Stomach (tissue), 9 donors: ENCODE results near the gene FOXA2. TPM values are rescaled to one million over a fixed set of nuclear protein-coding genes. Genes with fewer than 3 reads are reported as not detected.

Experiments
- DNase-seq, 2 donors: peaks; one replicate each; pipeline versions ENCODE4 v3.0.0 to v3.0.0-alpha.2; 2013 to 2019
- H3K27ac ChIP-seq, 5 donors: fragments of 200-600 bp in 4 of 5; sonication (generic) in 4 of 5; one replicate each; pipeline ENCODE4 v1.5.1; 2013 to 2019; ENCODE audit warnings: mild to moderate bottlenecking in 1 of 5, moderate library complexity in 1 of 5
- H3K27me3 ChIP-seq, 3 donors: fragments of 200-600 bp; sonication (generic); one replicate each; pipeline ENCODE4 v1.5.1; 2017 to 2019; ENCODE audit warnings: mixed run types in 1 of 3
- H3K36me3 ChIP-seq, 4 donors: fragments of 200-600 bp; sonication (generic); 1 replicate in 3 of 4; 2 replicates in 1 of 4; pipeline ENCODE4 v1.5.1; 2016 to 2019
- H3K4me1 ChIP-seq, 4 donors: fragments of 200-600 bp; sonication (generic); one replicate each; pipeline ENCODE4 v1.5.1; 2016 to 2019
- H3K4me3 ChIP-seq, 4 donors: fragments of 200-600 bp; sonication (generic) in 3 of 4; one replicate each; pipeline ENCODE4 v1.5.1; 2016 to 2019; ENCODE audit warnings: mild to moderate bottlenecking in 1 of 4
- H3K9me3 ChIP-seq, 4 donors: fragments of 200-600 bp; sonication (generic); one replicate each; pipeline ENCODE4 v1.5.1; 2016 to 2019
- CTCF ChIP-seq, 7 experiments: fragments of 450-650 bp in 4 of 7; fragments of 200-600 bp in 3 of 7; sonication (generic) in 3 of 7; IDR thresholded peaks; one replicate each; pipeline ENCODE4 v1.5.1; 2016 to 2019; ENCODE audit warnings: antibody characterized with exemption in 7 of 7, control low read depth in 2 of 7, mild to moderate bottlenecking in 1 of 7
- EP300 ChIP-seq: sonication (generic); formaldehyde crosslinking; IDR thresholded peaks from one replicate; pipeline ENCODE4 v1.6.1; 2017; ENCODE audit warnings: antibody characterized with exemption
- POLR2A ChIP-seq, 4 donors: fragments of 450-650 bp; IDR thresholded peaks; one replicate each; pipeline ENCODE4 v1.6.1; 2016; ENCODE audit warnings: antibody characterized with exemption in 4 of 4, control low read depth in 2 of 4, mild to moderate bottlenecking in 1 of 4, moderate library complexity in 1 of 4
- POLR2AphosphoS5 ChIP-seq, 3 donors: sonication (generic); formaldehyde crosslinking; IDR thresholded peaks; one replicate each; pipeline ENCODE4 v1.6.1; 2016; ENCODE audit warnings: antibody characterized with exemption in 3 of 3
- WGBS, 5 donors: extraction: QIAGEN DNeasy Blood & Tissue Kit in 3 of 5; methylation state at CpG; one replicate each; pipeline versions ENCODE4 v1.1.5 to v1.1.7; 2013 to 2018; 5-methylcytosine and 5-hydroxymethylcytosine counted together
- intact Hi-C: fragments of 100-400 bp; cut with DNase I; formaldehyde crosslinking; loops from one replicate; pipeline ENCODE4 v1.15.1; 2023; ENCODE audit warnings: low total_unique reads
- polyA plus RNA-seq, 3 donors: library from polyadenylated mRNA; stranded (reverse); fragments of 200-250 nt; gene quantifications; one replicate each; pipeline ENCODE4 v1.2.3, GENCODE V29; 2013
- total RNA-seq, 5 donors: library from RNA; depleted of rRNA; stranded (reverse); fragments of >200 nt; gene quantifications; one replicate each; pipeline versions ENCODE4 v1.1.0 to v1.2.3, GENCODE V29; 2014 to 2016
- donor health status: healthy with polysubstance abuse.
- donor health status: Bipolar disorder and iron deficiency.
- donor health status: healthy.

Gene FOXA2
- total and polyA plus RNA-seq, 8 donors, result 7.5 to 62.0 (median 20.3) TPM

GRCh38 chr20:22567944-22568871, 16.2 kb downstream of the FOXA2 start:
- H3K9me3 ChIP-seq, result no peaks in the 10 kb centered on the region
- intact Hi-C loops, result no loop called here
- H3K36me3 ChIP-seq, result peaks cover 0 to 5% (median 2%) of the 10 kb centered on the region in 4 donors
- peak; percentile 64 to 66 for DNase-seq
- peaks cover 0 to 31% (median 18%) of the 10 kb centered on the region in 4 donors for H3K4me1 ChIP-seq
- peak overlapping the region; percentile 16 to 40 (median 33) for H3K4me3 ChIP-seq
- peak overlapping the region; percentile 79 to 93 (median 82) for H3K27ac ChIP-seq
- peaks cover 0 to 100% (median 35%) of the 10 kb centered on the region in 3 donors for H3K27me3 ChIP-seq
- TF ChIP-seq POLR2A (IDR thresholded peaks at IDR 0.05) (no peak), EP300 (no peak), CTCF (IDR thresholded peaks at IDR 0.05) (no peak)
- 3 to 8% (median 6%) methylated on average over 45 to 57 of the region's 57 CpGs for WGBS, 5 donors

DNA sequence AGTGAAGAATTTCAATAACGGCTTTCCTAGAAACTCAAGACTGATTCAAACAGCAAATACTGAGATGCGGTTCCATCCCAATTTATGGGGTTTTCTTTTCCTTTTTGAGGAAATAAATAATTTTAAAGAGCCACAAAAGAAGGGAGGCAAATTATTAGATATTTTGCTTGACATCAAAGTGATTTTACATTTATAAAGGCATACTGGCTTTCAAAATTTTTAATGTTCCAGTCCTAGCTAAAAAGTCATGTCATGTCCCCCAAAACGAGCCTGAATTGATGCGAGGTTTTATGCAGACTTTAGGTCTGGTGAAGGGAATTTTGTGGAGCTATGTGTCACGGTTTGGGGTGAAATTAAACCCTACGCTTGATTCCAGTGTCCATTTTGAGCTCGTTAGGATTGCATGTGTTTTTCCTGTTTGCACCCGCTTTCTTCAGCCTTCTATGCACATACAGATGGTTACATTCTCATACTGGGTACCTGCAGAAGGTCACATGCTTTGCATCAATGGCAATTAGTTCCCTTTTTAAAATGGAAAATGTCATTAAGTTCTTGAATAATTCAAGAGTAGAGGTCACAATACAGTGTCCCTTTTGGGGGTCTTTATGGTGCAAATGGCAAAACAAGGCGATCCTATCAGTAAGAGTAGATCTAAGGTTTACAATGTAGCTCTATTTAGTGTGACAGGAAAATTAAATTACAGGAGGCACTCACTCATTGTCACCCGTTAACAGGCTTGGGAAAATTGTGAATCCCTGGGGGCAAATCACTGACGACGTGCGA, 17.3 kb downstream of the FOXA2 start:
- Histone ChIP-seq H3K4me3 (no peak overlapping the region), H3K27ac (peak overlapping the region in 2 of 5 donors; percentile 79 to 93), H3K36me3 (peaks cover 0 to 5% (median 2%) of the 10 kb centered on the region in 4 donors), H3K27me3 (peaks cover 0 to 100% (median 26%) of the 10 kb centered on the region in 3 donors), H3K4me1 (peaks cover 0 to 23% (median 16%) of the 10 kb centered on the region in 4 donors), H3K9me3 (no peaks in the 10 kb centered on the region)
- TF ChIP-seq POLR2A (IDR thresholded peaks at IDR 0.05) (no peak), EP300 (no peak), CTCF (IDR thresholded peaks at IDR 0.05) (no peak), POLR2AphosphoS5 (IDR thresholded peaks at IDR 0.05) (no peak)
- no peak for DNase-seq
- intact Hi-C loops, result no loop called here
- WGBS, 5 donors, result 23 to 49% (median 44%) methylated on average over 13 of the region's 13 CpGs

GRCh38 chr20:22563062-22563965, 21.1 kb downstream of the FOXA2 start:
- peaks cover 0 to 5% (median 2%) of the 10 kb centered on the region in 4 donors for H3K36me3 ChIP-seq
- peaks cover 0 to 11% (median 6%) of the 10 kb centered on the region in 4 donors for H3K4me1 ChIP-seq
- H3K27me3 ChIP-seq, result peaks cover 0 to 100% (median 13%) of the 10 kb centered on the region in 3 donors
- TF ChIP-seq POLR2AphosphoS5 (IDR thresholded peaks at IDR 0.05), result no peak
- no peak for TF ChIP-seq EP300
- no peak for TF ChIP-seq POLR2A (IDR thresholded peaks at IDR 0.05)
- TF ChIP-seq CTCF (IDR thresholded peaks at IDR 0.05), result no peak
- H3K27ac ChIP-seq, result peak overlapping the region in 2 of 5 donors; percentile 22 to 45
- no peaks in the 10 kb centered on the region for H3K9me3 ChIP-seq
- 12 to 17% (median 13%) methylated on average over 7 of the region's 7 CpGs for WGBS, 5 donors
- no peak overlapping the region for H3K4me3 ChIP-seq
- no peak for DNase-seq
- intact Hi-C loops, result no loop called here
